A549 (cell line): ENCODE data around the gene ZCCHC24. TPM values are rescaled to one million over a fixed set of nuclear protein-coding genes. Genes with fewer than 3 reads are reported as not detected.
A peak's percentile ranks its signal among the peaks of the same experiment; 100 is the strongest.

Source experiments
- ATAC-seq, 2 experiments: fragments of 200-7000 bp in 1 of 2; fragments of >200 bp in 1 of 2; cut with Nextera tagmentation in 1 of 2; cut with Tn5 transposase in 1 of 2; 3 replicates each; pipeline versions ENCODE4 v1.8.0 to v1.9.1; 2018 to 2020; ENCODE audit warnings: mild to moderate bottlenecking in 1 of 2, moderate library complexity in 1 of 2
- CTCF ChIA-PET: fragments of 300-600 bp; sonication (Branson Sonifier 250); formaldehyde crosslinking; extraction: SDS; loops from one replicate; lab custom pipeline; 2021; ENCODE audit warnings: antibody characterized with exemption, inconsistent platforms; lab: Yijun Ruan, JAX
- POLR2A ChIA-PET: fragments of 350-600 bp; formaldehyde crosslinking; extraction: SDS; loops from one replicate; lab custom pipeline; 2021; ENCODE audit warnings: antibody characterized with exemption, inconsistent platforms; lab: Yijun Ruan, JAX
- DNase-seq, 2 experiments: peaks; one replicate each; pipeline versions ENCODE4 v3.0.0 to v3.0.0-alpha.2; 2011 to 2016; ENCODE audit warnings: low read depth in 1 of 2, low spot score in 1 of 2
- FAIRE-seq: peaks from 2 replicates; lab custom pipeline; 2011; peaks lifted over from hg19 to GRCh38; lab: Jason Lieb, UNC
- H3K27ac ChIP-seq, 2 experiments: fragments of >200 bp; sonication (Bioruptor Twin); formaldehyde crosslinking; 3 replicates each; pipeline ENCODE4 v1.5.1; 2016 to 2017
- H3K4me1 ChIP-seq: fragments of >200 bp; sonication (Bioruptor Twin); formaldehyde crosslinking; 3 replicates; pipeline ENCODE4 v1.6.1; 2016
- H3K4me2 ChIP-seq: fragments of >200 bp; sonication (Bioruptor Twin); formaldehyde crosslinking; 3 replicates; pipeline ENCODE4 v1.6.1; 2016
- H3K4me3 ChIP-seq: fragments of >200 bp; sonication (Bioruptor Twin); formaldehyde crosslinking; 3 replicates; pipeline ENCODE4 v1.5.1; 2016
- H3K9me3 ChIP-seq: fragments of >200 bp; sonication (Bioruptor Twin); formaldehyde crosslinking; 3 replicates; pipeline ENCODE4 v1.6.1; 2016
- CHD2 ChIP-seq: fragments of 150-350 bp; IDR thresholded peaks from 2 replicates; pipeline ENCODE4 v1.6.1; 2014; ENCODE audit warnings: low read length; ENCODE audit not compliant: partially characterized antibody
- CHD4 ChIP-seq: fragments of 200-600 bp; sonication (generic); IDR thresholded peaks from 2 replicates; pipeline ENCODE4 v1.6.1; 2016; ENCODE audit warnings: antibody characterized with exemption, mild to moderate bottlenecking, borderline replicate concordance
- EHF ChIP-seq: fragments of 250-450 bp; sonication (Bioruptor Pico); IDR thresholded peaks from 2 replicates; pipeline ENCODE4 v1.5.0; 2020; ENCODE audit warnings: mild to moderate bottlenecking
- EHMT2 ChIP-seq: fragments of 200-600 bp; sonication (generic); IDR thresholded peaks from 2 replicates; pipeline ENCODE4 v1.6.1; 2016; ENCODE audit warnings: antibody characterized with exemption, low read depth, mild to moderate bottlenecking, moderate library complexity
- EP300 ChIP-seq, 2 experiments: fragments of >200 bp; sonication (Bioruptor Twin); formaldehyde crosslinking; IDR thresholded peaks; 2 replicates in 1 of 2; 3 replicates in 1 of 2; pipeline ENCODE4 v1.6.1; 2016 to 2017
- FOSB ChIP-seq: fragments of 250-450 bp; sonication (Bioruptor Pico); IDR thresholded peaks from 2 replicates; pipeline ENCODE4 v1.5.0; 2020; ENCODE audit warnings: mild to moderate bottlenecking, moderate library complexity
- FOSL2 ChIP-seq, 2 experiments: fragments of 450-650 bp in 1 of 2; fragments of >200 bp in 1 of 2; sonication (Bioruptor Twin) in 1 of 2; formaldehyde crosslinking; IDR thresholded peaks; 2 replicates each; pipeline versions ENCODE4 v1.5.0 to v1.6.1; 2016 to 2020; ENCODE audit warnings: mild to moderate bottlenecking in 1 of 2, moderate library complexity in 1 of 2
- HEYL ChIP-seq: fragments of 250-450 bp; sonication (Bioruptor Pico); IDR thresholded peaks from 2 replicates; pipeline ENCODE4 v1.8.0; 2021; ENCODE audit warnings: mild to moderate bottlenecking, moderate library complexity
- HOXB5 ChIP-seq: fragments of 250-450 bp; sonication (Bioruptor Pico); IDR thresholded peaks from 2 replicates; pipeline ENCODE4 v1.5.0; 2020; ENCODE audit warnings: mild to moderate bottlenecking, moderate library complexity
- POLR2A ChIP-seq: IDR thresholded peaks from 2 replicates; pipeline ENCODE4 v1.6.1; 2012; ENCODE audit warnings: mild to moderate bottlenecking, low read length
- POLR2AphosphoS2 ChIP-seq: conservative IDR thresholded peaks from 2 replicates; pipeline ENCODE4 v1.6.1; 2012; ENCODE audit warnings: low read length, improper control_type of control experiment, inconsistent platforms
- RCOR1 ChIP-seq: fragments of 150-350 bp; IDR thresholded peaks from 2 replicates; pipeline ENCODE4 v1.6.1; 2014; ENCODE audit warnings: antibody characterized with exemption, low read length, low read depth
- USF2 ChIP-seq: fragments of 450-650 bp; IDR thresholded peaks from 2 replicates; pipeline ENCODE4 v1.6.1; 2014; ENCODE audit warnings: antibody characterized with exemption
- ZC3H11A ChIP-seq: fragments of 450-650 bp; IDR thresholded peaks from 2 replicates; pipeline ENCODE4 v1.6.1; 2014; ENCODE audit warnings: antibody characterized with exemption, mild to moderate bottlenecking
- ZFP36 ChIP-seq: fragments of 450-650 bp; IDR thresholded peaks from 2 replicates; pipeline ENCODE4 v1.6.1; 2014; ENCODE audit warnings: borderline replicate concordance; ENCODE audit not compliant: partially characterized antibody
- WGBS: methylation state at CpG from one replicate; pipeline ENCODE4 v1.1.6; 2017; ENCODE audit errors: missing lambda C conversion rate; 5-methylcytosine and 5-hydroxymethylcytosine counted together
- polyA plus RNA-seq, 4 experiments: library from polyadenylated mRNA; depleted of rRNA in 3 of 4; stranded (reverse); fragments of >200 nt; fragmentation: RNase III in 1 of 4; extraction: RNeasy Plus Mini Kit Qiagen cat#74134 plus additional on column Dnase treatment in 1 of 4; gene quantifications; 2 replicates in 3 of 4; 3 replicates in 1 of 4; pipeline ENCODE4 v1.2.3, GENCODE V29; 2011 to 2017
- TF ChIP-seq, protein P1 (sequence below): IDR thresholded peaks from 2 replicates; pipeline ENCODE4 v1.6.1; 2012; ENCODE audit warnings: low read depth, borderline replicate concordance
- TF ChIP-seq, protein P2 (sequence below): IDR thresholded peaks from 2 replicates; pipeline ENCODE4 v1.6.1; 2012
- TF ChIP-seq, protein P3 (sequence below): fragments of >200 bp; sonication (Bioruptor Twin); formaldehyde crosslinking; IDR thresholded peaks from 3 replicates; pipeline ENCODE4 v1.5.1; 2016
- TF ChIP-seq, protein P4 (sequence below): fragments of 200-600 bp; sonication (generic); IDR thresholded peaks from 2 replicates; pipeline ENCODE4 v1.6.1; 2016; ENCODE audit warnings: antibody characterized with exemption, mild to moderate bottlenecking, moderate library complexity

ZCCHC24 gene
- polyA plus RNA-seq, 2 of the 4 experiments (the other 2 are of a cell fraction) = 2.4 to 4.2 TPM

- WGBS = 94% methylated on average over 8 of the region's 8 CpGs
- CTCF ChIA-PET = interaction anchor here (0.6 to 1.5 kb wide), 2 partner anchors 10 to 13 kb away, joined by 3 to 5 read pairs; no protein-coding TSS in a partner anchor
Observed at GRCh38 chr10:79353000-79353406, 92.4 kb downstream of the ZCCHC24 start.

GRCh38 chr10:79352035-79352877, 93.2 kb downstream of the ZCCHC24 start:
- no peak for ATAC-seq
- WGBS = 85% methylated on average over 11 of the region's 11 CpGs

More at GRCh38 chr10:79353000-79353406, 92.4 kb downstream of the ZCCHC24 start:
- H3K4me2 ChIP-seq = no peak overlapping the region
- no peak overlapping the region for H3K4me3 ChIP-seq
- POLR2A ChIA-PET = no interaction called here
- TF ChIP-seq RCOR1 (no peak), HOXB5 (CRISPR knock-in tag) (no peak), FOSB (CRISPR knock-in tag) (no peak), HEYL (no peak)
- TF ChIP-seq, protein P1, sequence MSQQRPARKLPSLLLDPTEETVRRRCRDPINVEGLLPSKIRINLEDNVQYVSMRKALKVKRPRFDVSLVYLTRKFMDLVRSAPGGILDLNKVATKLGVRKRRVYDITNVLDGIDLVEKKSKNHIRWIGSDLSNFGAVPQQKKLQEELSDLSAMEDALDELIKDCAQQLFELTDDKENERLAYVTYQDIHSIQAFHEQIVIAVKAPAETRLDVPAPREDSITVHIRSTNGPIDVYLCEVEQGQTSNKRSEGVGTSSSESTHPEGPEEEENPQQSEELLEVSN = no peak
- TF ChIP-seq, protein P2, sequence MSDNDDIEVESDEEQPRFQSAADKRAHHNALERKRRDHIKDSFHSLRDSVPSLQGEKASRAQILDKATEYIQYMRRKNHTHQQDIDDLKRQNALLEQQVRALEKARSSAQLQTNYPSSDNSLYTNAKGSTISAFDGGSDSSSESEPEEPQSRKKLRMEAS = no peak
- TF ChIP-seq, all 56 proteins: peak for 0
- no peak for DNase-seq
- no peak for ATAC-seq
- no peak overlapping the region for H3K27ac ChIP-seq
- FAIRE-seq = no peak
- H3K9me3 ChIP-seq = no peaks in the 10 kb centered on the region
- H3K4me1 ChIP-seq = peaks cover 14% of the 10 kb centered on the region; the same call in 2 of the 3 replicates

GRCh38 chr10:79351332-79351731, 94.1 kb downstream of the ZCCHC24 start:
- CTCF ChIA-PET = no interaction called here
- Histone ChIP-seq H3K9me3 (no peaks in the 10 kb centered on the region), H3K4me3 (no peak overlapping the region), H3K4me2 (no peak overlapping the region), H3K27ac (no peak overlapping the region)
- ATAC-seq (no peak), DNase-seq (no peak), FAIRE-seq (no peak)
- POLR2A ChIA-PET = no interaction called here
- no peak for TF ChIP-seq ZFP36
- TF ChIP-seq, all 56 proteins: peak for 0
- peaks cover 18% of the 10 kb centered on the region for H3K4me1 ChIP-seq
- WGBS = 93% methylated on average over 7 of the region's 13 CpGs

More at GRCh38 chr10:79352035-79352877, 93.2 kb downstream of the ZCCHC24 start:
- Histone ChIP-seq H3K27ac (no peak overlapping the region), H3K9me3 (no peaks in the 10 kb centered on the region), H3K4me3 (no peak overlapping the region), H3K4me1 (peaks cover 14% of the 10 kb centered on the region; the same call in 2 of the 3 replicates), H3K4me2 (no peak overlapping the region)
- TF ChIP-seq POLR2AphosphoS2 (0 out of 2 replicates have a peak, but pooled peaks have one; percentile 20), USF2 (no peak)
- no peak for DNase-seq
- FAIRE-seq = no peak
- CTCF ChIA-PET = no interaction called here
- POLR2A ChIA-PET = no interaction called here

GRCh38 chr10:79350407-79351154, 94.8 kb downstream of the ZCCHC24 start:
- DNase-seq (no peak), ATAC-seq (no peak), FAIRE-seq (no peak)
- POLR2A ChIA-PET = no interaction called here
- H3K9me3 ChIP-seq = no peaks in the 10 kb centered on the region
- H3K27ac ChIP-seq = no peak overlapping the region
- H3K4me3 ChIP-seq = no peak overlapping the region
- peaks cover 18% of the 10 kb centered on the region for H3K4me1 ChIP-seq
- TF ChIP-seq HOXB5 (CRISPR knock-in tag) (no peak), POLR2A (no peak), EHF (CRISPR knock-in tag) (no peak), ZC3H11A (no peak), EHMT2 (no peak), CHD2 (no peak), EP300 (IDR thresholded peaks at IDR 0.05) (no peak), CHD4 (no peak), FOSL2 (IDR thresholded peaks at IDR 0.05) (no peak), FOSL2 (CRISPR knock-in tag; IDR thresholded peaks at IDR 0.05) (no peak)
- TF ChIP-seq, protein P3, sequence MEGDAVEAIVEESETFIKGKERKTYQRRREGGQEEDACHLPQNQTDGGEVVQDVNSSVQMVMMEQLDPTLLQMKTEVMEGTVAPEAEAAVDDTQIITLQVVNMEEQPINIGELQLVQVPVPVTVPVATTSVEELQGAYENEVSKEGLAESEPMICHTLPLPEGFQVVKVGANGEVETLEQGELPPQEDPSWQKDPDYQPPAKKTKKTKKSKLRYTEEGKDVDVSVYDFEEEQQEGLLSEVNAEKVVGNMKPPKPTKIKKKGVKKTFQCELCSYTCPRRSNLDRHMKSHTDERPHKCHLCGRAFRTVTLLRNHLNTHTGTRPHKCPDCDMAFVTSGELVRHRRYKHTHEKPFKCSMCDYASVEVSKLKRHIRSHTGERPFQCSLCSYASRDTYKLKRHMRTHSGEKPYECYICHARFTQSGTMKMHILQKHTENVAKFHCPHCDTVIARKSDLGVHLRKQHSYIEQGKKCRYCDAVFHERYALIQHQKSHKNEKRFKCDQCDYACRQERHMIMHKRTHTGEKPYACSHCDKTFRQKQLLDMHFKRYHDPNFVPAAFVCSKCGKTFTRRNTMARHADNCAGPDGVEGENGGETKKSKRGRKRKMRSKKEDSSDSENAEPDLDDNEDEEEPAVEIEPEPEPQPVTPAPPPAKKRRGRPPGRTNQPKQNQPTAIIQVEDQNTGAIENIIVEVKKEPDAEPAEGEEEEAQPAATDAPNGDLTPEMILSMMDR = no peak
- TF ChIP-seq, protein P4, sequence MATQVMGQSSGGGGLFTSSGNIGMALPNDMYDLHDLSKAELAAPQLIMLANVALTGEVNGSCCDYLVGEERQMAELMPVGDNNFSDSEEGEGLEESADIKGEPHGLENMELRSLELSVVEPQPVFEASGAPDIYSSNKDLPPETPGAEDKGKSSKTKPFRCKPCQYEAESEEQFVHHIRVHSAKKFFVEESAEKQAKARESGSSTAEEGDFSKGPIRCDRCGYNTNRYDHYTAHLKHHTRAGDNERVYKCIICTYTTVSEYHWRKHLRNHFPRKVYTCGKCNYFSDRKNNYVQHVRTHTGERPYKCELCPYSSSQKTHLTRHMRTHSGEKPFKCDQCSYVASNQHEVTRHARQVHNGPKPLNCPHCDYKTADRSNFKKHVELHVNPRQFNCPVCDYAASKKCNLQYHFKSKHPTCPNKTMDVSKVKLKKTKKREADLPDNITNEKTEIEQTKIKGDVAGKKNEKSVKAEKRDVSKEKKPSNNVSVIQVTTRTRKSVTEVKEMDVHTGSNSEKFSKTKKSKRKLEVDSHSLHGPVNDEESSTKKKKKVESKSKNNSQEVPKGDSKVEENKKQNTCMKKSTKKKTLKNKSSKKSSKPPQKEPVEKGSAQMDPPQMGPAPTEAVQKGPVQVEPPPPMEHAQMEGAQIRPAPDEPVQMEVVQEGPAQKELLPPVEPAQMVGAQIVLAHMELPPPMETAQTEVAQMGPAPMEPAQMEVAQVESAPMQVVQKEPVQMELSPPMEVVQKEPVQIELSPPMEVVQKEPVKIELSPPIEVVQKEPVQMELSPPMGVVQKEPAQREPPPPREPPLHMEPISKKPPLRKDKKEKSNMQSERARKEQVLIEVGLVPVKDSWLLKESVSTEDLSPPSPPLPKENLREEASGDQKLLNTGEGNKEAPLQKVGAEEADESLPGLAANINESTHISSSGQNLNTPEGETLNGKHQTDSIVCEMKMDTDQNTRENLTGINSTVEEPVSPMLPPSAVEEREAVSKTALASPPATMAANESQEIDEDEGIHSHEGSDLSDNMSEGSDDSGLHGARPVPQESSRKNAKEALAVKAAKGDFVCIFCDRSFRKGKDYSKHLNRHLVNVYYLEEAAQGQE = no peak
- no peak overlapping the region for H3K4me2 ChIP-seq
- CTCF ChIA-PET = interaction anchor here (1.5 kb wide), 1 partner anchor 24 kb away, joined by 6 read pairs; no protein-coding TSS in a partner anchor
- WGBS = 89% methylated on average over 16 of the region's 21 CpGs
